Measurements from ENCODE around the gene ALDH1A1. TPM values are rescaled to one million over a fixed set of nuclear protein-coding genes. Genes with fewer than 3 reads are reported as not detected.

The ALDH1A1 gene
- total RNA-seq, 1 experiment from 2014 or later = not detected

DNA sequence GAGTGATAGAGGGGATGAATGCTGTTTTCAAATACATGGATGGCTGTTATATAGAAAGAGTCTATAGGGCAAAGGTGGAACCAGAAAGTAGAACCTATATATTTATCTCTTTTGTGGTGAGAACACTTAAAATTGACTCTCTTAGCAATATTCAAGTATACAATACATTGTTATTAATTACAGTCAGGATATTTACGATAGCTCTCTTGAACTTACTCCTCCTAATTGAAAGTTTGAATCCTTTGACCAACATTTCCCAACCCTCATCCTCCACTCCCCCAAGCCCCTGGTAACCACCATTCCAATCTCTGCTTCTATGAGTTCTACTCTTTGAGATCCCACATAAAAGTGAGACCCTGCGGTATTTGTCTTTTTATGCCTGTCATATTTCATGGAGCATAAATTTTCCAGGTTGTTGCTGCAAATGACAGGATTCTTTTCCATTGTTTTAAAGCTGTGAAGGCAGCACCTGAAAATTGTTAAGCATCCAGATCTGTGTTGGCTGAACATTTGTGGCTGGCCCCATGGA is 41.5 kb downstream of the ALDH1A1 start:
- H3K27ac ChIP-seq (ENCODE audit: low read length) = no peak overlapping the region
- TF ChIP-seq, protein P1, sequence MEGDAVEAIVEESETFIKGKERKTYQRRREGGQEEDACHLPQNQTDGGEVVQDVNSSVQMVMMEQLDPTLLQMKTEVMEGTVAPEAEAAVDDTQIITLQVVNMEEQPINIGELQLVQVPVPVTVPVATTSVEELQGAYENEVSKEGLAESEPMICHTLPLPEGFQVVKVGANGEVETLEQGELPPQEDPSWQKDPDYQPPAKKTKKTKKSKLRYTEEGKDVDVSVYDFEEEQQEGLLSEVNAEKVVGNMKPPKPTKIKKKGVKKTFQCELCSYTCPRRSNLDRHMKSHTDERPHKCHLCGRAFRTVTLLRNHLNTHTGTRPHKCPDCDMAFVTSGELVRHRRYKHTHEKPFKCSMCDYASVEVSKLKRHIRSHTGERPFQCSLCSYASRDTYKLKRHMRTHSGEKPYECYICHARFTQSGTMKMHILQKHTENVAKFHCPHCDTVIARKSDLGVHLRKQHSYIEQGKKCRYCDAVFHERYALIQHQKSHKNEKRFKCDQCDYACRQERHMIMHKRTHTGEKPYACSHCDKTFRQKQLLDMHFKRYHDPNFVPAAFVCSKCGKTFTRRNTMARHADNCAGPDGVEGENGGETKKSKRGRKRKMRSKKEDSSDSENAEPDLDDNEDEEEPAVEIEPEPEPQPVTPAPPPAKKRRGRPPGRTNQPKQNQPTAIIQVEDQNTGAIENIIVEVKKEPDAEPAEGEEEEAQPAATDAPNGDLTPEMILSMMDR (conservative IDR thresholded peaks at IDR 0.05; ENCODE audit: low read depth, low read length) = no peak
- TF ChIP-seq EZH2 (IDR thresholded peaks at IDR 0.05; ENCODE audit: low read length, unreplicated experiment) (no peak), EZH2phosphoT487 (IDR thresholded peaks at IDR 0.05; ENCODE audit: borderline replicate concordance, low read length) (no peak)
- ChIA-PET CTCF (no interaction called here), POLR2A (ENCODE audit: unreplicated experiment) (no interaction called here)
- H3K9me2 ChIP-seq (replicated peaks; ENCODE audit: low read length) = no peaks in the 10 kb centered on the region
- H4K20me1 ChIP-seq (ENCODE audit: low read length) = no peaks in the 10 kb centered on the region
- ATAC-seq = no peak
- intact Hi-C loops (cut with micrococcal nuclease) = no loop called here
- H3F3A ChIP-seq (ENCODE audit: low read length, unreplicated experiment) = no peaks in the 10 kb centered on the region
- H3K9ac ChIP-seq (ENCODE audit: low read length) = no peak overlapping the region
- H3K79me2 ChIP-seq (ENCODE audit: low read length) = no peaks in the 10 kb centered on the region
- H3K27me3 ChIP-seq (ENCODE audit: low read length) = peaks cover 64% of the 10 kb centered on the region
- H3K9me3 ChIP-seq (ENCODE audit: low read length) = no peaks in the 10 kb centered on the region
- H3K36me3 ChIP-seq (ENCODE audit: low read depth, low read length) = no peaks in the 10 kb centered on the region
- H3K4me1 ChIP-seq (ENCODE audit: insufficient read depth, low read length) = no peaks in the 10 kb centered on the region
- H3K4me2 ChIP-seq (ENCODE audit: low read length) = no peak overlapping the region
- no peak overlapping the region for H3K4me3 ChIP-seq (ENCODE audit: low read length)
- no TSS peak for BruUV-seq (replicated peaks)
- no peak for DNase-seq
- no peak overlapping the region for H2AFZ ChIP-seq (ENCODE audit: low read length)

DNA sequence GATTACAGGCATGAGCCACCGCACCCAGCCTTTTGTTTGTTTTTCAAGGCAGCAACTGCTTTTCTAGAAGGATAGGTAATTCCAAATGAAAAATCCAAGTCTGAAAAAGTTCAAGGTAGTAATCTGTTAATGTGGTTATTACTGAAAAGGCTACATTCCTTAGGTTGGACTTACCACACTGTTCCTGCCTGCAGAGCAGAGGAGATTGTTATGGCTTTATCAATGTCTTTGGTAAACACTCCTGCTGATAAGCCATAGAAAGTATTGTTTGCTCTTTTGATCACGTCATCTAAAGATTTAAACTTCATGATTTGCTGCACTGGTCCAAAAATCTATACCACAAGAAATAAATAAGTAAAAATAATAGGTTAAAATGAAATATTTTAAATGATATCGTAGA is 43.4 kb downstream of the ALDH1A1 start:
- ATAC-seq (no peak), DNase-seq (no peak)
- H3K4me2 ChIP-seq (ENCODE audit: low read length) = no peak overlapping the region
- no peaks in the 10 kb centered on the region for H3K79me2 ChIP-seq (ENCODE audit: low read length)
- no peaks in the 10 kb centered on the region for H3F3A ChIP-seq (ENCODE audit: low read length, unreplicated experiment)
- H3K27me3 ChIP-seq (ENCODE audit: low read length) = peaks cover 54% of the 10 kb centered on the region
- POLR2A ChIA-PET (ENCODE audit: unreplicated experiment) = no interaction called here
- H3K27ac ChIP-seq (ENCODE audit: low read length) = no peak overlapping the region
- H4K20me1 ChIP-seq (ENCODE audit: low read length) = no peaks in the 10 kb centered on the region
- H3K4me3 ChIP-seq (ENCODE audit: low read length) = no peak overlapping the region
- TF ChIP-seq EZH2 (IDR thresholded peaks at IDR 0.05; ENCODE audit: low read length, unreplicated experiment) = no peak
- BruUV-seq (replicated peaks) = no TSS peak
- H3K9me2 ChIP-seq (replicated peaks; ENCODE audit: low read length) = no peaks in the 10 kb centered on the region
- H3K36me3 ChIP-seq (ENCODE audit: low read depth, low read length) = no peaks in the 10 kb centered on the region
- no peaks in the 10 kb centered on the region for H3K4me1 ChIP-seq (ENCODE audit: insufficient read depth, low read length)
- CTCF ChIA-PET = no interaction called here
- no peak overlapping the region for H3K9ac ChIP-seq (ENCODE audit: low read length)
- no peak overlapping the region for H2AFZ ChIP-seq (ENCODE audit: low read length)
- intact Hi-C loops (cut with micrococcal nuclease) = no loop called here
- H3K9me3 ChIP-seq (ENCODE audit: low read length) = no peaks in the 10 kb centered on the region

DNA sequence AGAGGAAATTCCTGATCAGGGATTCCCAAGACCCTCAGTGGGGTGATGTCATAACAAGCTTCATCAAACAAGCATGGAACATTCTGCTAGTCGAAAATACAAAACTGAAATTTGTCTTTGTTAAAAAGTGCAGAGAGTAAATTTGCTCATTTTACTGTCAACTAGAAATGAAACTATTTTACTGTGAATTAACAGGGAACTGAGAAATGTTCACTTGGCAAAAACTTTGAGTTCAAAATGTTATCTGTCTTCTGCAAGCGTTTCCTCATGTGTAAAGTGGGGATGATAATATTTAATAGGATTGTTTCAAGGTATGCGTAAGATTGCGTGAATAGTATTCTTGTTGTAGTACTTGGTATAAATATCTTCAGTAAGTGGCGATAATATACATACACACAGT is 45.4 kb downstream of the ALDH1A1 start:
- intact Hi-C loops (cut with micrococcal nuclease) = no loop called here
- ATAC-seq (no peak), DNase-seq (no peak)
- ChIA-PET POLR2A (ENCODE audit: unreplicated experiment) (no interaction called here), CTCF (no interaction called here)
- Histone ChIP-seq H3K9me3 (ENCODE audit: low read length) (no peaks in the 10 kb centered on the region), H3K4me3 (ENCODE audit: low read length) (no peak overlapping the region), H3K36me3 (ENCODE audit: low read depth, low read length) (no peaks in the 10 kb centered on the region), H3K79me2 (ENCODE audit: low read length) (no peaks in the 10 kb centered on the region), H3K4me2 (ENCODE audit: low read length) (no peak overlapping the region), H3K9me2 (replicated peaks; ENCODE audit: low read length) (no peaks in the 10 kb centered on the region), H3F3A (ENCODE audit: low read length, unreplicated experiment) (no peaks in the 10 kb centered on the region), H3K9ac (ENCODE audit: low read length) (no peak overlapping the region), H2AFZ (ENCODE audit: low read length) (no peak overlapping the region), H3K27me3 (ENCODE audit: low read length) (peaks cover 56% of the 10 kb centered on the region), H4K20me1 (ENCODE audit: low read length) (no peaks in the 10 kb centered on the region), H3K4me1 (ENCODE audit: insufficient read depth, low read length) (no peaks in the 10 kb centered on the region), H3K27ac (ENCODE audit: low read length) (no peak overlapping the region)
- BruUV-seq (replicated peaks) = no TSS peak
- TF ChIP-seq EZH2 (IDR thresholded peaks at IDR 0.05; ENCODE audit: low read length, unreplicated experiment) (no peak), EZH2phosphoT487 (IDR thresholded peaks at IDR 0.05; ENCODE audit: borderline replicate concordance, low read length) (no peak)
- TF ChIP-seq, protein P1 (conservative IDR thresholded peaks at IDR 0.05; ENCODE audit: low read depth, low read length) = no peak

All from PC-3 (cell line).